GM19452 (cell line): Measurements from ENCODE around the gene RNF20.
"Not testable (repeated sequence)": the region's sequence is repeated elsewhere in the genome, so short reads cannot be mapped to it uniquely, and the experiment has no call there.

ENCODE experiments used
- ATAC-seq: cut with Tn5 transposase; IDR thresholded peaks from one replicate; pipeline ENCODE4 v1.9.1; 2021; ENCODE audit not compliant: unreplicated experiment

RNF20 gene

GRCh38 chr9:101533334-101534204 is at the start of gene RNF20:
Gene RNF20 (plus strand): TSS chr9:101533853. CDS start chr9:101535424, 1,571 bp downstream.
- peak; percentile 98 for ATAC-seq

- ATAC-seq = no peak
These were observed 49.6 kb upstream of the RNF20 start for GRCh38 chr9:101484046-101484445.

GRCh38 chr9:101485924-101486692 is 47.5 kb upstream of the RNF20 start:
- ATAC-seq = no peak

GRCh38 chr9:101486693-101487442 is 46.8 kb upstream of the RNF20 start:
- no peak for ATAC-seq

- no peak for ATAC-seq
These were observed 46.2 kb upstream of the RNF20 start for GRCh38 chr9:101487443-101487840.

GRCh38 chr9:101495810-101496209 is 37.8 kb upstream of the RNF20 start:
- no peak for ATAC-seq

GRCh38 chr9:101498323-101498722 is 35.3 kb upstream of the RNF20 start:
- no peak for ATAC-seq

- ATAC-seq = no peak
These were observed 29.5 kb upstream of the RNF20 start for GRCh38 chr9:101504188-101504587.

- ATAC-seq = no peak
These were observed 25.4 kb upstream of the RNF20 start for GRCh38 chr9:101508211-101508610.

GRCh38 chr9:101509572-101509971 is 24.1 kb upstream of the RNF20 start:
- no peak for ATAC-seq

- ATAC-seq = no peak
These were observed 23.2 kb upstream of the RNF20 start for GRCh38 chr9:101510459-101510858.

GRCh38 chr9:101511009-101511408 is 22.6 kb upstream of the RNF20 start:
- no peak for ATAC-seq

- ATAC-seq = no peak
These were observed 21.5 kb upstream of the RNF20 start for GRCh38 chr9:101512116-101512515.

GRCh38 chr9:101513351-101513750 is 20.3 kb upstream of the RNF20 start:
- no peak for ATAC-seq

- ATAC-seq = no peak
These were observed 19.6 kb upstream of the RNF20 start for GRCh38 chr9:101514071-101514470.

GRCh38 chr9:101516655-101517054 is 17.0 kb upstream of the RNF20 start:
- no peak for ATAC-seq

GRCh38 chr9:101518489-101518888 is 15.2 kb upstream of the RNF20 start:
- not testable (repeated sequence) for ATAC-seq

GRCh38 chr9:101524371-101524770 is 9.3 kb upstream of the RNF20 start:
- ATAC-seq = no peak

GRCh38 chr9:101527066-101527465 is 6.6 kb upstream of the RNF20 start:
- no peak for ATAC-seq

- ATAC-seq = no peak
These were observed 5.6 kb upstream of the RNF20 start for GRCh38 chr9:101528015-101528414.

GRCh38 chr9:101530076-101530711 is 3.5 kb upstream of the RNF20 start:
- peak; percentile 37 for ATAC-seq
